GM12864 (cell line): ENCODE results near the gene TAGAP.
A peak's percentile ranks its signal among the peaks of the same experiment; 100 is the strongest.
"Not testable (repeated sequence)": the region's sequence is repeated elsewhere in the genome, so short reads cannot be mapped to it uniquely, and the experiment has no call there.

Source experiments
- DNase-seq: peaks from one replicate; pipeline ENCODE4 v3.0.0-alpha.2; 2011; ENCODE audit warnings: low read depth
- H3K4me3 ChIP-seq: 2 replicates; pipeline ENCODE4 v1.5.1; 2011; ENCODE audit warnings: mild to moderate bottlenecking, low read depth, low read length, control low read depth
- CTCF ChIP-seq: IDR thresholded peaks from 2 replicates; pipeline ENCODE4 v1.5.1; 2011; ENCODE audit warnings: low read depth, mild to moderate bottlenecking, moderate library complexity, low read length, control low read depth, inconsistent platforms; ENCODE audit errors: missing control alignments

The TAGAP gene

GRCh38 chr6:158999666-159000403 is 45.0 kb downstream of the TAGAP start, which contains the start of gene RSPH3:
TSS of gene RSPH3 (minus strand) at chr6:159000202. CDS start at chr6:158999550, 652 bp downstream.
- H3K4me3 ChIP-seq: peak within 1 kb of the TSS; percentile 60
- no peak for TF ChIP-seq CTCF
- peak; percentile 85 for DNase-seq

DNA sequence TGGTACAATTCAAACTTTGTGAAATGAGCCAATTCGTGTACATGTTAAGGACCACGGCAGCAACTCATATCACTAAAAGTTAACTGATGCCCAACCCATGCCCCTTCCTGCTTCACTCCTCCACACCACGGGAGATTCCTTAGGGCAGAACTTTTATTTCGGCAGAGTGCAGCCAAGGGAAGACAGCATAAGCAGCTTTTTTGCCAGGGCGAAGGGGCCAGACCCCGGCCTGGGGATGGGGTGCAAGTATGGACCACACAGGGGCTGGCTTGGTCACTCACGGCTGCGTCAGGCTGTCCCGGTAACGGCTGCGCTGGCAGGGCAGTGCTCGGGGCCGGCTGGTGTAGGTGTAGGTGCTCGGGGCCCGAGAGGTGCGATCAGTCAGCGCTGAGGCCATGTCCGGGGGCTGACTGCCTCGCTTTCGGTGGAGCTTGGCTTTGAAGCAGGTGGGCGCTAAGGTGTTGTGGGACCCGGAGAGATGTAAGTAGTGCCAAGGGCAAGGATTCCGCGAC is 45.6 kb downstream of the TAGAP start:
- TF ChIP-seq CTCF: no peak

DNA sequence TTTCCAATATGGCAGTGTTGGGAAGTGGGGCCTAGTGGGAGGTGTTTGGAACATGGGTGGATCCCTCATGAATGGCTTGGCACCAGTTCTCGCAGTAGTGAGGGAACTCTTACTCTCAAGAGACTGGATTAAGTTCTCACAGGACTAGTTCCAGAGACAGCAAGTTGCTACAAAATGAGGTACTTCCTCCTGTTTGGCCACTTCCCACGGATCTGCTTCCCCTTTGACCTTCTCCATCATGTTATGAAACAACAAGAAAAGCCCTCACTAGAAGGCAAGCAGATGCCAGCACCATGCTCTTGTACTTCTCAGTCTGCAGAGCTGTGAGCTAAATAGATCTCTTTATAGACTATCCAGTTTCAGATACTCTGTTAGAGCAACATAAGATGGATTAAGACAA is 47.9 kb downstream of the TAGAP start:
- no peak overlapping the region for H3K4me3 ChIP-seq
- no peak for TF ChIP-seq CTCF
- no peak for DNase-seq

More for the DNA sequence above, 45.6 kb downstream of the TAGAP start:
- H3K4me3 ChIP-seq: peak overlapping the region; percentile 60
- DNase-seq: no peak

- no peak for DNase-seq
- no peak for TF ChIP-seq CTCF
- H3K4me3 ChIP-seq: no peak overlapping the region
Measured at GRCh38 chr6:158993639-158994038, 51.2 kb downstream of the TAGAP start.

DNA sequence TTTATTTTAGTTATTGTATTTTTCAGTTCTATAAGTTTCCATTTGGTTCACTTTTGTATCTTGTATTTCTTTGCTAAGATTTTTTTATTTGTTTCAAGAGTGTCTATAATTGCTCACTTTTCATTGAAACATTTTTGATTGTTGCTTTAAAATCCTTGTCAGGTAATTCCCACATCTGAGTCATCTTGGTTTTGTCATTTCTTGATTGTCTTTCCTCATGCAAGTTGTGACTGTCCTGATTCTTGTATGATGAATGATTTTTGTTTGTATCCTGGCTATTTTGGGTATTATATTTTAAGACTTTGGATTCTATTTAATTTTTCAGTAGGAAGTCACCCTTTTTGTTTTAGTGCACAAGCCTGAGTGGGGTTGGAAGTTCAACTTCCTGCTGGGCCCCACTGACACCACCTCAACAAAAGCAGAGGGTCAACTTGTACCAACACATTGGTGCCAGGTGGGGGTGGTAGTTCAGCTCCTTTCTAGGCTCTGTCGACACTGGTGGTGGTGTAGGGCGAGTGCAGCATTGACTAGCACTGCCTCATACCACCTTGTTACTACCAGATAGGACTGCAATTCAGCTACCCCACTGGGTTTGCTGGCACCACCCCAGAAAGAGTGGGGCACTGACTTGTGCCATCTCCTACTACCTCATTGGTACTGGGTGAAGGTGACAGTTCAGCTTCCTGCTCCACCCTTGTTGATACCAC is 53.6 kb downstream of the TAGAP start:
- H3K4me3 ChIP-seq: no peak overlapping the region
- no peak for TF ChIP-seq CTCF
- DNase-seq: no peak

- not testable (repeated sequence) for H3K4me3 ChIP-seq, DNase-seq
Measured at GRCh38 chr6:158989711-158990110, 55.1 kb downstream of the TAGAP start.

- H3K4me3 ChIP-seq: no peak overlapping the region
- DNase-seq: no peak
- TF ChIP-seq CTCF: no peak
Measured at GRCh38 chr6:158988477-158988876, 56.3 kb downstream of the TAGAP start.
